Adrenal gland (tissue), 12 donors: Measurements from ENCODE around the gene SPAG8. TPM values are rescaled to one million over a fixed set of nuclear protein-coding genes. Genes with fewer than 3 reads are reported as not detected.

ENCODE experiments used
- DNase-seq, 7 donors: peaks; one replicate each; pipeline ENCODE4 v3.0.0-alpha.2; 2019 to 2020
- H3K27ac ChIP-seq, 5 donors: fragments of 200-600 bp; sonication (generic) in 4 of 5; 1 replicate in 3 of 5; 2 replicates in 2 of 5; pipeline versions ENCODE4 v1.5.1 to v1.8.0; 2016 to 2020; ENCODE audit warnings: mild to moderate bottlenecking in 1 of 5
- H3K27me3 ChIP-seq: fragments of 200-600 bp; 2 replicates; pipeline ENCODE4 v1.8.0; 2021
- H3K36me3 ChIP-seq, 2 donors: fragments of 200-600 bp; replicated peaks in 1 of 2; 1 replicate in 1 of 2; 2 replicates in 1 of 2; pipeline versions ENCODE4 v1.5.1 to v1.8.0; 2018 to 2022
- H3K4me1 ChIP-seq, 2 donors: fragments of 200-600 bp; replicated peaks in 1 of 2; 1 replicate in 1 of 2; 2 replicates in 1 of 2; pipeline versions ENCODE4 v1.5.1 to v1.8.0; 2018 to 2021
- H3K4me3 ChIP-seq, 4 donors: fragments of 200-600 bp; sonication (generic) in 3 of 4; one replicate each; pipeline ENCODE4 v1.5.1; 2016 to 2018
- H3K9me3 ChIP-seq, 3 donors: fragments of 200-600 bp; sonication (generic) in 1 of 3; replicated peaks in 1 of 3; 1 replicate in 2 of 3; 2 replicates in 1 of 3; pipeline versions ENCODE4 v1.5.1 to v1.8.0; 2016 to 2021
- CTCF ChIP-seq, 6 experiments: fragments of 450-650 bp in 4 of 6; fragments of 200-600 bp in 2 of 6; sonication (generic) in 1 of 6; IDR thresholded peaks; 1 replicate in 5 of 6; 2 replicates in 1 of 6; pipeline versions ENCODE4 v1.5.1 to v1.8.0; 2016 to 2021; ENCODE audit warnings: antibody characterized with exemption in 6 of 6, mild to moderate bottlenecking in 2 of 6, moderate library complexity in 1 of 6
- POLR2A ChIP-seq, 2 donors: fragments of 450-650 bp; IDR thresholded peaks; one replicate each; pipeline ENCODE4 v1.6.1; 2017; ENCODE audit warnings: antibody characterized with exemption in 2 of 2, mild to moderate bottlenecking in 2 of 2, moderate library complexity in 1 of 2
- WGBS, 4 donors: extraction: QIAGEN DNeasy Blood & Tissue Kit in 2 of 4; methylation state at CpG; one replicate each; pipeline versions ENCODE4 v1.1.5 to v1.1.7; 2013 to 2017; 5-methylcytosine and 5-hydroxymethylcytosine counted together
- intact Hi-C, 2 donors: fragments of 100-400 bp; cut with DNase I; formaldehyde crosslinking; loops; one replicate each; pipeline versions ENCODE4 v1.14.1 to v1.15.0; 2022 to 2023
- polyA plus RNA-seq, 3 donors: library from polyadenylated mRNA; stranded (reverse); fragments of 200-250 nt in 2 of 3; fragments of 350-450 nt in 1 of 3; fragmentation: Illumina TruSeq in 1 of 3; extraction: RNeasy Lipid Tissue Mini Kit (QIAGEN cat#74804) in 1 of 3; gene quantifications; one replicate each; pipeline ENCODE4 v1.2.3, GENCODE V29; 2013 to 2014
- total RNA-seq, 9 donors: library from RNA; depleted of rRNA in 4 of 9; stranded (reverse); fragments of >200 nt in 4 of 9; fragments of 120-200 nt in 1 of 9; fragmentation: NEBNext Ultra II Directional in 1 of 9; extraction: Animal tissue kit (Norgen Biotek cat#: 25700) in 1 of 9; gene quantifications; one replicate each; pipeline versions ENCODE4 v1.1.0 to v1.2.4, GENCODE V29; 2013 to 2023
- donor health status: healthy with polysubstance abuse.
- donor health status: Bipolar disorder and iron deficiency.
- donor health status: DM: yes; HTN: yes; CAD: no.
- donor health status: DM: no; HTN: no; CAD: no.
- donor health status: DM: no; HTN: no; CAD: no.
- donor health status: DM: yes; HTN: yes; CAD: no.

SPAG8 gene
- total and polyA plus RNA-seq, 12 donors = 0.98 to 9.2 (median 2.7) TPM

DNA sequence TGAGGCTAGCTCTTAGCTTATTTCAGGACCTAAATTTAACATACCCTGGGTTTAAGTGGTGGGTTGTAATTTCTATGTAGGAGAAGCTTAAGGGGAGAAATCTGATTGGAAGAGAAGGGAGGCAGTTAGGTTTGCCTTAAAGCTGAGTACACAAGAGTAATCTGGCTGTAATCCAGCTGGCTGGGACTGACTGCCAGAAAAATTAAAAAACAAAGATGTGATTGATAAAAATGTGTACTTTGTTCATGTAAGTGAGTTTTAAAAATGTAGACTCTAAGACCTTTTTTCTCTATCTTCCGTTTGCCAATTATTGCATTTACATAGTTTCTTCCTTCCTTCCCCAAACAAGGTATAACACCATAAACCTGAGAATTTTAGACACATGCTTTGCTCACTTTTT lies 40.5 kb downstream of the SPAG8 start:
- 12 to 24% (median 19%) methylated on average over 1 of the region's 1 CpG for WGBS, 4 donors
- no peak overlapping the region for H3K4me3 ChIP-seq
- no peaks in the 10 kb centered on the region for H3K9me3 ChIP-seq
- TF ChIP-seq CTCF (IDR thresholded peaks at IDR 0.05) (no peak), POLR2A (IDR thresholded peaks at IDR 0.05) (no peak)
- no peaks in the 10 kb centered on the region for H3K36me3 ChIP-seq
- peaks cover 18 to 32% of the 10 kb centered on the region in 2 donors for H3K4me1 ChIP-seq
- DNase-seq = peak in 3 of 7 donors; percentile 35 to 66 (median 55)
- H3K27me3 ChIP-seq = no peaks in the 10 kb centered on the region
- H3K27ac ChIP-seq = peak overlapping the region; percentile 5 to 68 (median 27)
- intact Hi-C loops = no loop called here

DNA sequence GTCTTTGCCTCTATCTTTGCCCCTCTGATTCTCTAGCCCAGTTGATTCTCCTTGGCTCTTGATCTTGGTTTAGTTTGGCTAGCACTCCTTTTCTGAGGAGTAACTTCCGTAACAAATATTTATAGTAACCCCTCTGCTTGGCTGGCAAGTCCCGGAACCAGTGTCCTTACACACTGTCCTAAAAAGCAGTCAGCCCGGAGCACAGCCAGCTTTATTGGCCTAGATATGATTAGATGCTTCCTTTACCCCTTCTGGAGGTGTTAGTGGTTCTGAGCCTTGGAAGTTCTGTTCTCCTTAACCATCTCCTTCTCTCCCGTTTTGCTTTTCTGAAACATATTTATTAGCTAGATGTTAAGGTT lies 41.0 kb downstream of the SPAG8 start:
- intact Hi-C loops = no loop called here
- no peaks in the 10 kb centered on the region for H3K9me3 ChIP-seq
- TF ChIP-seq POLR2A (IDR thresholded peaks at IDR 0.05) (no peak), CTCF (IDR thresholded peaks at IDR 0.05) (no peak)
- H3K36me3 ChIP-seq = no peaks in the 10 kb centered on the region
- H3K27me3 ChIP-seq = no peaks in the 10 kb centered on the region
- peaks cover 18 to 29% of the 10 kb centered on the region in 2 donors for H3K4me1 ChIP-seq
- 3 to 8% (median 7%) methylated on average over 4 of the region's 4 CpGs for WGBS, 4 donors
- H3K27ac ChIP-seq = peak overlapping the region; percentile 5 to 68 (median 27)
- DNase-seq = peak in 6 of 7 donors; percentile 44 to 83 (median 54)
- H3K4me3 ChIP-seq = no peak overlapping the region

DNA sequence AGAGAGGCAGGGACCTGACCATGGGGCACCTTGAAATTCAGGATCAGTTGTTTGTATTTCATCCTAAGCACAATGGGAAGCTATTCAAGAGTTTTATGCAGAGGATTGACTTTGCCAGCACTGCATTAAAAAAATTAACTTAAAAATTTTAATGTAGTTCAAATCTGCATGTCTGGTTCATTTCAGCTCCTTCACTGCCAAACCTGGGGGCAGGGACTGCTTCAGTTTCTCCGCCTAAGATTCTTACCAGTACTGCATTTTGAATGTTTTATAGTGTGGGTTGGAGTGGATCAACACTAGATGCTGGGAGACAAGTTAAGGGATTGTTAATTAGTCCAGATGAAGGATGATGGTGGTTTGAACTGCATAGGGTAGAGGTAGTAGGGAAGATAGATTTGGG lies 42.3 kb downstream of the SPAG8 start:
- DNase-seq = no peak

DNA sequence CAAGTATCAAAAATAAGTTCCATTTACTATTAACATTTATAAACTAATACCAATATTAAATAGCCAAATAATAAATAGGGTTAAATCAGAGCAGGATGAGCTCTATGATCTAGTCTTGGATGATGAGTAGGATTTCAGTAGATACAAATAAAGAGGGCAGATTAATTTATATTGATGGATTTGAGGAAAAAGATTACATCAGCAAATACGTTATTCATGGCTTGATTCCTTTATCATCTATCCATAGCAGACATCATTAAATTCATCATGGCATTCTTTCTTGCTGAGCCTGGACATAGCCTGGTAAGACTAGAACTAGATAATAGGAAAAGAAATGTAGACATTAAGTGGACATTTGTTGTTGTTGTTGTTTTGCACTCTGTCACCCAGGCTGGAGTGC lies 44.6 kb downstream of the SPAG8 start:
- Histone ChIP-seq H3K36me3 (no peaks in the 10 kb centered on the region), H3K9me3 (no peaks in the 10 kb centered on the region), H3K27ac (no peak overlapping the region), H3K4me3 (no peak overlapping the region), H3K4me1 (peaks cover 18 to 23% of the 10 kb centered on the region in 2 donors), H3K27me3 (no peaks in the 10 kb centered on the region)
- WGBS, 4 donors = 77 to 96% (median 88%) methylated on average over 1 of the region's 1 CpG
- no peak for TF ChIP-seq POLR2A (IDR thresholded peaks at IDR 0.05)
- intact Hi-C loops = no loop called here
- no peak for DNase-seq

More for the DNA sequence above, 42.3 kb downstream of the SPAG8 start:
- 88 to 100% (median 94%) methylated on average over 1 of the region's 1 CpG for WGBS, 4 donors
- TF ChIP-seq CTCF (IDR thresholded peaks at IDR 0.05) = no peak
- no peak for TF ChIP-seq POLR2A (IDR thresholded peaks at IDR 0.05)
- Histone ChIP-seq H3K4me1 (peaks cover 18 to 23% of the 10 kb centered on the region in 2 donors), H3K4me3 (no peak overlapping the region), H3K27me3 (no peaks in the 10 kb centered on the region), H3K27ac (no peak overlapping the region), H3K36me3 (no peaks in the 10 kb centered on the region), H3K9me3 (no peaks in the 10 kb centered on the region)
- intact Hi-C loops = no loop called here

- Histone ChIP-seq H3K4me1 (peaks cover 18 to 20% of the 10 kb centered on the region in 2 donors), H3K36me3 (no peaks in the 10 kb centered on the region), H3K4me3 (no peak overlapping the region), H3K27ac (no peak overlapping the region), H3K27me3 (no peaks in the 10 kb centered on the region), H3K9me3 (no peaks in the 10 kb centered on the region)
- no peak for DNase-seq
- TF ChIP-seq POLR2A (IDR thresholded peaks at IDR 0.05) (no peak), CTCF (IDR thresholded peaks at IDR 0.05) (no peak)
- intact Hi-C loops = no loop called here
- WGBS, 4 donors = 77 to 98% (median 83%) methylated on average over 2 of the region's 2 CpGs
Measured at GRCh38 chr9:35766997-35767396, 45.1 kb downstream of the SPAG8 start.
